Mammary epithelial cell (primary cell): ENCODE results near the gene ATF2.

Experiments
- CTCF ChIP-seq, 2 donors: IDR thresholded peaks in 1 of 2; conservative IDR thresholded peaks in 1 of 2; 2 replicates each; pipeline ENCODE4 v1.5.1; 2011 to 2012; ENCODE audit warnings: inconsistent platforms in 2 of 2, low read length in 2 of 2, mild to moderate bottlenecking in 2 of 2, control low read depth in 1 of 2, low read depth in 1 of 2; ENCODE audit not compliant: insufficient read depth in 1 of 2; ENCODE audit errors: extremely low read depth in 1 of 2
- EZH2 ChIP-seq: IDR thresholded peaks from 2 replicates; pipeline ENCODE4 v1.6.1; 2012; ENCODE audit warnings: low read length, inconsistent platforms, borderline replicate concordance

- TF ChIP-seq EZH2, result no peak
- TF ChIP-seq CTCF (conservative IDR thresholded peaks at IDR 0.05 in 1 of 2, IDR thresholded peaks at IDR 0.05 in 1 of 2; ENCODE audit: extremely low read depth in 1 of 2, insufficient read depth in 1 of 2, low read depth in 1 of 2, low read length in 2 of 2), result no peak
Observed at GRCh38 chr2:175143678-175144077, 24.3 kb downstream of the ATF2 start.
